ENCODE measurements around the gene ZSCAN10. TPM values are rescaled to one million over a fixed set of nuclear protein-coding genes. Genes with fewer than 3 reads are reported as not detected.
"Not testable (repeated sequence)": the region's sequence is repeated elsewhere in the genome, so short reads cannot be mapped to it uniquely, and the experiment has no call there.

ZSCAN10 gene
- total RNA-seq, 1 experiment from 2014 or later, result not detected

DNA sequence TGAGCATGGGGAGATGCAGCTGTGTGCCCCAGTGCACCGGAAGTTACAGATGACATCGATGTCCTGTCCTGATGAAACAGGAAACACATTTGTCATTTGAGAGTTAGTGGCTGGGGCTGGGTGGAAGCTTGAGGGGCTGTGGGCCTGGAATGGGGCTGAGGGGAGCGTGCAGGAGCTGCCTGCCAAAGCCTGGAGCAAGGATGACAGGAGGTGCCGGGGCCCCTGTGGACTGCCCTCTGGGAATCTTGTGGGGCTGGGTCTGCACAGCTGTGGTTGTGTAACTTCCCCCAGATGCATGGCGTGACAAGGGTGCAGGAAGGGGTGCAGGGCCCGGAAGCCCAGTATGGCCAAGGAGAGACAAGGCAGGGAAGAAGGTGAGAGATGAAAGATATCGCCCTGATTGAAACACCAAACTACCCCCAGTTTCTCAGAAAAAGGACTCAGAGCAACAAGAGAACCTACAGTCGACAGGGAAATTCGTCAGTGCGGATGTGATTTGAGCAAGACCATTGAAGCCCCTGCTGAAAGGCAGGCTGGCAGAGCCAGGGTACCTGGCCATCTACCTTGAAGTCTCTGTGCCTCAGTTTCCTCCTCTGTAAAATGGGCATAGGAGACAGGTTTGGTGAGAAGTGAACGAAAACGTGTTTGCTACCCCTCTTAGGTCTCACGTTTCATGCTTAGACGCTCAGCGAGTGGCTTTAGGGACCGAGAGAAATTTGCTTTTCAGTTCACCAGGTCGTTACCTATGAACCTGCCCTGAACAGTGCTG lies 43.9 kb downstream of the ZSCAN10 start:
- intact Hi-C loops (cut with micrococcal nuclease), result no loop called here
- H4K20me1 ChIP-seq (ENCODE audit: low read length), result no peaks in the 10 kb centered on the region
- H3K9ac ChIP-seq (ENCODE audit: low read length), result no peak overlapping the region
- H3K79me2 ChIP-seq (ENCODE audit: low read length), result no peaks in the 10 kb centered on the region
- no peaks in the 10 kb centered on the region for H3K9me3 ChIP-seq (ENCODE audit: low read length)
- no peak overlapping the region for H3K4me2 ChIP-seq (ENCODE audit: low read length)
- ATAC-seq, result no peak
- H3K4me3 ChIP-seq (ENCODE audit: low read length), result no peak overlapping the region
- H3F3A ChIP-seq (ENCODE audit: low read length, unreplicated experiment), result no peaks in the 10 kb centered on the region
- H3K9me2 ChIP-seq (replicated peaks; ENCODE audit: low read length), result no peaks in the 10 kb centered on the region
- CTCF ChIA-PET, result no interaction called here
- TF ChIP-seq, protein P1, sequence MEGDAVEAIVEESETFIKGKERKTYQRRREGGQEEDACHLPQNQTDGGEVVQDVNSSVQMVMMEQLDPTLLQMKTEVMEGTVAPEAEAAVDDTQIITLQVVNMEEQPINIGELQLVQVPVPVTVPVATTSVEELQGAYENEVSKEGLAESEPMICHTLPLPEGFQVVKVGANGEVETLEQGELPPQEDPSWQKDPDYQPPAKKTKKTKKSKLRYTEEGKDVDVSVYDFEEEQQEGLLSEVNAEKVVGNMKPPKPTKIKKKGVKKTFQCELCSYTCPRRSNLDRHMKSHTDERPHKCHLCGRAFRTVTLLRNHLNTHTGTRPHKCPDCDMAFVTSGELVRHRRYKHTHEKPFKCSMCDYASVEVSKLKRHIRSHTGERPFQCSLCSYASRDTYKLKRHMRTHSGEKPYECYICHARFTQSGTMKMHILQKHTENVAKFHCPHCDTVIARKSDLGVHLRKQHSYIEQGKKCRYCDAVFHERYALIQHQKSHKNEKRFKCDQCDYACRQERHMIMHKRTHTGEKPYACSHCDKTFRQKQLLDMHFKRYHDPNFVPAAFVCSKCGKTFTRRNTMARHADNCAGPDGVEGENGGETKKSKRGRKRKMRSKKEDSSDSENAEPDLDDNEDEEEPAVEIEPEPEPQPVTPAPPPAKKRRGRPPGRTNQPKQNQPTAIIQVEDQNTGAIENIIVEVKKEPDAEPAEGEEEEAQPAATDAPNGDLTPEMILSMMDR (conservative IDR thresholded peaks at IDR 0.05; ENCODE audit: low read depth, low read length), result no peak
- TF ChIP-seq EZH2 (IDR thresholded peaks at IDR 0.05; ENCODE audit: low read length, unreplicated experiment), result no peak
- TF ChIP-seq EZH2phosphoT487 (IDR thresholded peaks at IDR 0.05; ENCODE audit: borderline replicate concordance, low read length), result no peak
- no peak overlapping the region for H2AFZ ChIP-seq (ENCODE audit: low read length)
- BruUV-seq (replicated peaks), result no TSS peak
- DNase-seq, result no peak
- no peaks in the 10 kb centered on the region for H3K27me3 ChIP-seq (ENCODE audit: low read length)
- no peaks in the 10 kb centered on the region for H3K4me1 ChIP-seq (ENCODE audit: insufficient read depth, low read length)
- H3K36me3 ChIP-seq (ENCODE audit: low read depth, low read length), result no peaks in the 10 kb centered on the region
- POLR2A ChIA-PET (ENCODE audit: unreplicated experiment), result no interaction called here
- H3K27ac ChIP-seq (ENCODE audit: low read length), result no peak overlapping the region

DNA sequence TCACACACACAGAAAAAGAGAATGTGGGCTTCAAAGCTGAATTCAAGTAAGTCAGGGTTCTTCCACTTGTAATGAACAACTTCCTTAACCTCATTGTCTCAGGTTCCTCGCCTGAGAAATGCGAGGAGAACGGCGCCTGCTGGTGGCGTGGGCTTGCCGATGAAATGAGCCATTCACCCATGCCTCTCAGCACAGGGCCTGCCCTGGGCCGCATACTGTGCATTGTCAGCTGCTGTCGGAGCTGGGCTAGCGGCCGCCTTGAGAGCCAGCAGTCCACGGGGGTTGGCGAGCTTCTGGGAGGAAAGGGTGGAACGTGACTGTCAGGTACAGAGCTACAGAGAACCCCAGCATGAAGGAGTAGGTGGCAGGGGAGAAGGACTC lies 45.8 kb downstream of the ZSCAN10 start:
- BruUV-seq (replicated peaks); H3K9me3 ChIP-seq (ENCODE audit: low read length); DNase-seq; H3K27ac ChIP-seq (ENCODE audit: low read length); H3F3A ChIP-seq (ENCODE audit: low read length, unreplicated experiment); H3K4me3 ChIP-seq (ENCODE audit: low read length); H3K9me2 ChIP-seq (replicated peaks; ENCODE audit: low read length); ATAC-seq; POLR2A ChIA-PET (ENCODE audit: unreplicated experiment); H4K20me1 ChIP-seq (ENCODE audit: low read length); H3K4me2 ChIP-seq (ENCODE audit: low read length); intact Hi-C loops (cut with micrococcal nuclease); H3K27me3 ChIP-seq (ENCODE audit: low read length); H3K36me3 ChIP-seq (ENCODE audit: low read depth, low read length); H3K4me1 ChIP-seq (ENCODE audit: insufficient read depth, low read length); H3K79me2 ChIP-seq (ENCODE audit: low read length); H3K9ac ChIP-seq (ENCODE audit: low read length); CTCF ChIA-PET; H2AFZ ChIP-seq (ENCODE audit: low read length): not testable (repeated sequence)

DNA sequence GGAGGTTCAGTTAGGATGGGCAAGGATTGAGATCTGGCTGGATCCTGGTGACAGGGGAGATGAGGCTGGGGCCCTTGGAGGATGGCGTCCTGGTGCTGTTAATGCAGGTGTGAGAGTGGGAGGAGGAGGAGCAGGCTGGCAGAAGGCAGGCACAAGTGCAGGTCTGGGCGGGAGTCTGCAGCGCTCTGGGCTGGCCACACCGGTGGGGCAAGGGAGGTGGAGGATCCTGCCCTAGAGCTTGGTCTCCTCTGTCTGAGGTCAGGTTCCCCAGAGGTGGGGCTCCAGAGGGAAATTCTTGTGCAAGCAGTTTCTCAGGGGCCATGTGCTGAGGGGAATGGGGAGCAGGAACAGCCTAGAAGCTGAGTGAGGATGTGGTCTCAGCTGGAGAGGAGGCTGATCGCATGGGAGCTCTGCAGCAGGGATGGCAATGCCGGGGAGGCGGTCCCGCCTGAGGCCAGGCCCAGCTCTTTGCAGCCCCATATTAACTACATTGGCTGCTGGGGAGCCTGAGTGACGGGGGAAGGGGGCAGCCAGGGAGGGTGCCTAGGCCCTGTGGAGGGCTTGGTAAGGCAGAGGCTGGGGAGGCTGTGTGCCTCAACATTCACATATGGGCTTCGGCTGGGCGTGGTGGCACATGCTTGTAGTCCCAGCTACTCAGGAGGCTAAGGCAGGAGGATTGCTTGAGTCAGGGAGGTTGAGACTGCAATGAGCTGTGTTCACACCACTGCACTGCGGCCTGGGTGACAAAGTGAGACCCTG lies 46.3 kb downstream of the ZSCAN10 start:
- H3K36me3 ChIP-seq (ENCODE audit: low read depth, low read length); intact Hi-C loops (cut with micrococcal nuclease); H3K4me2 ChIP-seq (ENCODE audit: low read length); POLR2A ChIA-PET (ENCODE audit: unreplicated experiment); H3K79me2 ChIP-seq (ENCODE audit: low read length); ATAC-seq; H3K27me3 ChIP-seq (ENCODE audit: low read length); H3K9me2 ChIP-seq (replicated peaks; ENCODE audit: low read length); DNase-seq; H3K9me3 ChIP-seq (ENCODE audit: low read length); H3K27ac ChIP-seq (ENCODE audit: low read length); H3F3A ChIP-seq (ENCODE audit: low read length, unreplicated experiment); H3K4me1 ChIP-seq (ENCODE audit: insufficient read depth, low read length); H3K4me3 ChIP-seq (ENCODE audit: low read length); H3K9ac ChIP-seq (ENCODE audit: low read length); CTCF ChIA-PET; BruUV-seq (replicated peaks); H4K20me1 ChIP-seq (ENCODE audit: low read length); H2AFZ ChIP-seq (ENCODE audit: low read length): not testable (repeated sequence)

Measured in PC-3 (cell line).